ENCODE measurements around the gene SHH.

- TF ChIP-seq CTCF (IDR thresholded peaks at IDR 0.05): no peak
- no peak for TF ChIP-seq EP300 (IDR thresholded peaks at IDR 0.05)
Observed at GRCh38 chr7:155845226-155845625, 33.0 kb upstream of the SHH start.
